H9 (cell line): ENCODE measurements around the gene TAGLN3. TPM values are rescaled to one million over a fixed set of nuclear protein-coding genes. Genes with fewer than 3 reads are reported as not detected.

ENCODE experiments used
- DNase-seq: peaks from one replicate; pipeline ENCODE4 v3.0.0-alpha.2; 2017
- H2AFZ ChIP-seq: one replicate; pipeline ENCODE4 v1.6.1; 2013; ENCODE audit warnings: mild to moderate bottlenecking, low read length, control low read depth, moderate library complexity
- H2AK5ac ChIP-seq: 2 replicates; pipeline ENCODE4 v1.6.1; 2013; ENCODE audit warnings: low read length, control low read depth, mixed read lengths; ENCODE audit not compliant: insufficient read length
- H2BK120ac ChIP-seq: one replicate; pipeline ENCODE4 v1.6.1; 2013; ENCODE audit warnings: low read depth, mild to moderate bottlenecking, low read length, control low read depth, inconsistent platforms; ENCODE audit not compliant: poor library complexity, severe bottlenecking
- H2BK12ac ChIP-seq: 2 replicates; pipeline ENCODE4 v1.6.1; 2013; ENCODE audit warnings: low read length, control low read depth, mixed read lengths, low read depth; ENCODE audit not compliant: insufficient read length
- H2BK15ac ChIP-seq: 2 replicates; pipeline ENCODE4 v1.6.1; 2013; ENCODE audit warnings: low read depth, low read length, control low read depth
- H2BK20ac ChIP-seq: one replicate; pipeline ENCODE4 v1.6.1; 2013; ENCODE audit warnings: low read depth, mild to moderate bottlenecking, low read length, control low read depth, inconsistent platforms; ENCODE audit not compliant: poor library complexity, severe bottlenecking
- H2BK5ac ChIP-seq: 2 replicates; pipeline ENCODE4 v1.6.1; 2013; ENCODE audit warnings: low read length, control low read depth, mixed read lengths; ENCODE audit not compliant: insufficient read length
- H3K14ac ChIP-seq: 2 replicates; pipeline ENCODE4 v1.6.1; 2013; ENCODE audit warnings: low read length, control low read depth; ENCODE audit not compliant: insufficient read depth
- H3K18ac ChIP-seq: 2 replicates; pipeline ENCODE4 v1.6.1; 2013; ENCODE audit warnings: low read depth, mild to moderate bottlenecking, mixed read lengths, low read length, control low read depth; ENCODE audit not compliant: insufficient read length
- H3K23ac ChIP-seq: 2 replicates; pipeline ENCODE4 v1.6.1; 2013; ENCODE audit warnings: low read length, control low read depth, mixed read lengths, low read depth; ENCODE audit not compliant: insufficient read length
- H3K23me2 ChIP-seq: 2 replicates; pipeline ENCODE4 v1.6.1; 2013; ENCODE audit warnings: low read depth, mild to moderate bottlenecking, mixed read lengths, low read length, control low read depth; ENCODE audit not compliant: insufficient read length, poor library complexity, severe bottlenecking
- H3K27ac ChIP-seq: 2 replicates; pipeline ENCODE4 v1.5.1; 2013; ENCODE audit warnings: low read length, control low read depth, mixed read lengths, low read depth; ENCODE audit not compliant: insufficient read length
- H3K27me3 ChIP-seq: 2 replicates; pipeline ENCODE4 v1.6.1; 2013; ENCODE audit warnings: low read length, control low read depth, inconsistent platforms; ENCODE audit not compliant: insufficient read depth
- H3K4ac ChIP-seq: 2 replicates; pipeline ENCODE4 v1.6.1; 2013; ENCODE audit warnings: low read depth, mild to moderate bottlenecking, control low read depth, inconsistent platforms, low read length, moderate library complexity
- H3K4me1 ChIP-seq: 2 replicates; pipeline ENCODE4 v1.6.1; 2013; ENCODE audit warnings: low read length, control low read depth, inconsistent platforms; ENCODE audit not compliant: insufficient read depth
- H3K4me2 ChIP-seq: 2 replicates; pipeline ENCODE4 v1.6.1; 2013; ENCODE audit warnings: low read length, control low read depth, mixed read lengths; ENCODE audit not compliant: insufficient read length, insufficient read depth
- H3K56ac ChIP-seq: 2 replicates; pipeline ENCODE4 v1.6.1; 2013; ENCODE audit warnings: low read depth, mild to moderate bottlenecking, mixed read lengths, low read length, control low read depth; ENCODE audit not compliant: insufficient read length
- H3K79me1 ChIP-seq: 2 replicates; pipeline ENCODE4 v1.6.1; 2013; ENCODE audit warnings: low read depth, mild to moderate bottlenecking, moderate library complexity, low read length, control low read depth, inconsistent platforms; ENCODE audit not compliant: insufficient read depth, poor library complexity, severe bottlenecking
- H3K79me2 ChIP-seq: 2 replicates; pipeline ENCODE4 v1.6.1; 2013; ENCODE audit warnings: low read length, control low read depth, inconsistent platforms; ENCODE audit not compliant: insufficient read depth
- H3K9ac ChIP-seq: 2 replicates; pipeline ENCODE4 v1.6.1; 2013; ENCODE audit warnings: low read length, control low read depth, mixed read lengths; ENCODE audit not compliant: insufficient read length; ENCODE audit errors: extremely low read depth
- H3K9me3 ChIP-seq: one replicate; pipeline ENCODE4 v1.6.1; 2013; ENCODE audit warnings: low read depth, low read length, inconsistent platforms; ENCODE audit not compliant: control insufficient read depth
- H3T11ph ChIP-seq: one replicate; pipeline ENCODE4 v1.6.1; 2013; ENCODE audit warnings: mild to moderate bottlenecking, low read length, control low read depth, inconsistent platforms
- H4K20me1 ChIP-seq: one replicate; pipeline ENCODE4 v1.6.1; 2013; ENCODE audit not compliant: control insufficient read depth, insufficient read length, insufficient read depth
- H4K5ac ChIP-seq: 2 replicates; pipeline ENCODE4 v1.6.1; 2013; ENCODE audit warnings: low read depth, mild to moderate bottlenecking, mixed read lengths, low read length, control low read depth; ENCODE audit not compliant: insufficient read length
- H4K8ac ChIP-seq: replicated peaks from 2 replicates; pipeline ENCODE4 v1.6.1; 2013; ENCODE audit warnings: low read length, control low read depth, mixed read lengths, low read depth; ENCODE audit not compliant: insufficient read length
- H4K91ac ChIP-seq: 2 replicates; pipeline ENCODE4 v1.6.1; 2013; ENCODE audit warnings: low read depth, mild to moderate bottlenecking, moderate library complexity, mixed read lengths, low read length, control low read depth; ENCODE audit not compliant: insufficient read length
- H3K27ac Mint-ChIP-seq, 3 experiments: 2 replicates in 2 of 3; 3 replicates in 1 of 3; pipeline ENCODE4 v1.8.0; 2020 to 2021; ENCODE audit warnings: mixed read lengths in 3 of 3, mild to moderate bottlenecking in 1 of 3, moderate library complexity in 1 of 3
- H3K27me3 Mint-ChIP-seq: 2 replicates; pipeline ENCODE4 v1.8.0; 2021; ENCODE audit warnings: low read depth, mild to moderate bottlenecking, moderate library complexity, mixed read lengths
- H3K36me3 Mint-ChIP-seq, 3 experiments: 2 replicates in 2 of 3; 3 replicates in 1 of 3; pipeline ENCODE4 v1.8.0; 2020 to 2021; ENCODE audit warnings: low read depth in 3 of 3, mixed read lengths in 3 of 3; ENCODE audit not compliant: insufficient read depth in 1 of 3
- H3K4me1 Mint-ChIP-seq, 2 experiments: 2 replicates each; pipeline ENCODE4 v1.8.0; 2020; ENCODE audit warnings: mixed read lengths in 2 of 2
- H3K4me3 Mint-ChIP-seq, 2 experiments: 2 replicates in 1 of 2; 3 replicates in 1 of 2; pipeline ENCODE4 v1.8.0; 2020 to 2021; ENCODE audit warnings: mild to moderate bottlenecking in 2 of 2, mixed read lengths in 2 of 2, moderate library complexity in 1 of 2
- H3K9me3 Mint-ChIP-seq, 2 experiments: 2 replicates in 1 of 2; 3 replicates in 1 of 2; pipeline ENCODE4 v1.8.0; 2020; ENCODE audit warnings: mild to moderate bottlenecking in 2 of 2, mixed read lengths in 2 of 2, moderate library complexity in 1 of 2
- CTCF ChIP-seq: fragments of 200-600 bp; sonication (generic); conservative IDR thresholded peaks from 3 replicates; pipeline ENCODE4 v1.8.0; 2021; ENCODE audit warnings: antibody characterized with exemption, mild to moderate bottlenecking
- WGBS: extraction: QIAGEN DNeasy Blood & Tissue Kit; methylation state at CpG from one replicate; pipeline ENCODE4 v1.1.7; 2013; ENCODE audit warnings: missing lambda C conversion rate, low lambda C conversion rate, mixed read lengths; ENCODE audit not compliant: insufficient read length; ENCODE audit errors: extremely low coverage; 5-methylcytosine and 5-hydroxymethylcytosine counted together
- total RNA-seq: library from RNA; stranded (reverse); gene quantifications from 2 replicates; pipeline ENCODE4 v1.2.1, GENCODE V29; 2021

Gene TAGLN3
- total RNA-seq, 1 experiment from 2014 or later, result 6.4 TPM

GRCh38 chr3:112010636-112011035 is 11.9 kb downstream of the TAGLN3 start:
- no peak overlapping the region for H2AFZ ChIP-seq
- no peak overlapping the region for H3K4me2 ChIP-seq
- no peak overlapping the region for H4K91ac ChIP-seq
- H4K5ac ChIP-seq, result no peak overlapping the region
- no peaks in the 10 kb centered on the region for H4K20me1 ChIP-seq
- no peak overlapping the region for H3K27ac ChIP-seq
- TF ChIP-seq CTCF, result no peak
- no peak for DNase-seq
- H3T11ph ChIP-seq, result no peak overlapping the region
- Mint-ChIP-seq H3K36me3 (peaks cover 0 to 3% (median 0%) of the 10 kb centered on the region in 3 experiments; a peak in 3 of 7 replicates), H3K4me3 (no peak overlapping the region), H3K9me3 (no peaks in the 10 kb centered on the region), H3K27ac (no peak overlapping the region), H3K27me3 (no peaks in the 10 kb centered on the region), H3K4me1 (no peaks in the 10 kb centered on the region)
- H2BK15ac ChIP-seq, result no peak overlapping the region
- H3K14ac ChIP-seq, result no peak overlapping the region
- no peak overlapping the region for H3K18ac ChIP-seq
- H3K9me3 ChIP-seq, result no peaks in the 10 kb centered on the region
- H2BK20ac ChIP-seq, result no peak overlapping the region
- H3K79me2 ChIP-seq, result no peaks in the 10 kb centered on the region
- no peaks in the 10 kb centered on the region for H3K79me1 ChIP-seq
- H4K8ac ChIP-seq, result no peak overlapping the region
- no peak overlapping the region for H2AK5ac ChIP-seq
- no peak overlapping the region for H3K56ac ChIP-seq
- H2BK120ac ChIP-seq, result no peak overlapping the region
- no peak overlapping the region for H3K4ac ChIP-seq
- no peaks in the 10 kb centered on the region for H3K27me3 ChIP-seq
- WGBS, result no CpG with 5 or more reads among the region's 3 CpGs
- H3K9ac ChIP-seq, result no peak overlapping the region
- no peak overlapping the region for H2BK5ac ChIP-seq
- H3K23ac ChIP-seq, result no peak overlapping the region
- no peaks in the 10 kb centered on the region for H3K4me1 ChIP-seq
- H3K23me2 ChIP-seq, result no peaks in the 10 kb centered on the region
- H2BK12ac ChIP-seq, result no peak overlapping the region
